GM12878 (cell line): ENCODE data around the gene TCF25. TPM values are rescaled to one million over a fixed set of nuclear protein-coding genes. Genes with fewer than 3 reads are reported as not detected.
"Not testable (repeated sequence)": the region's sequence is repeated elsewhere in the genome, so short reads cannot be mapped to it uniquely, and the experiment has no call there.

Source experiments
- ATAC-seq: fragments of 200-7000 bp; cut with Tn5 transposase; 3 replicates; pipeline ENCODE4 v1.9.1; 2020; ENCODE audit warnings: mild to moderate bottlenecking, moderate library complexity
- BruUV-seq: library from RNA; stranded (reverse); fragments of 400-500 nt; replicated peaks from 2 replicates; lab custom pipeline; 2021; lab: Mats Ljungman, UMichigan
- CTCF ChIA-PET: fragments of 300-600 bp; sonication (Branson Sonifier 250); formaldehyde crosslinking; extraction: SDS; loops from one replicate; lab custom pipeline; 2021; ENCODE audit warnings: inconsistent platforms; lab: Yijun Ruan, JAX
- POLR2A ChIA-PET: fragments of 350-600 bp; formaldehyde crosslinking; extraction: SDS; loops from one replicate; lab custom pipeline; 2021; ENCODE audit warnings: inconsistent platforms; lab: Charles Lee
- RAD21 ChIA-PET: fragments of 300-600 bp; sonication (Branson Sonifier 250); formaldehyde crosslinking; loops from one replicate; lab custom pipeline; 2023; ENCODE audit warnings: antibody characterized with exemption; ENCODE audit not compliant: unreplicated experiment; lab: Charles Lee
- SMC1A ChIA-PET: fragments of 300-600 bp; sonication (Branson Sonifier 250); formaldehyde crosslinking; loops from one replicate; lab custom pipeline; 2023; ENCODE audit not compliant: unreplicated experiment, uncharacterized antibody; lab: Charles Lee
- DNase-seq: peaks from one replicate; pipeline ENCODE4 v3.0.0-alpha.2; 2011; ENCODE audit warnings: low read depth, low spot score
- FAIRE-seq: peaks from 3 replicates; lab custom pipeline; 2011; peaks lifted over from hg19 to GRCh38; lab: Jason Lieb, UNC
- H2AFZ ChIP-seq: 2 replicates; pipeline ENCODE4 v1.6.0; 2011; ENCODE audit warnings: low read depth, low read length, control low read depth; ENCODE audit not compliant: control insufficient read depth
- H3K27ac ChIP-seq: 2 replicates; pipeline ENCODE4 v1.5.1; 2011; ENCODE audit warnings: control low read depth; ENCODE audit not compliant: control insufficient read depth, insufficient read depth
- H3K27me3 ChIP-seq, 2 experiments: replicated peaks in 1 of 2; 2 replicates each; pipeline versions ENCODE4 v1.6.0 to v1.6.1; 2011; ENCODE audit warnings: low read length in 1 of 2; ENCODE audit not compliant: control insufficient read depth in 2 of 2, insufficient read depth in 2 of 2
- H3K36me3 ChIP-seq, 2 experiments: 2 replicates each; pipeline ENCODE4 v1.5.1; 2011; ENCODE audit warnings: low read length in 1 of 2; ENCODE audit not compliant: control insufficient read depth in 2 of 2, insufficient read depth in 2 of 2
- H3K4me1 ChIP-seq: 2 replicates; pipeline ENCODE4 v1.6.1; 2011; ENCODE audit warnings: mild to moderate bottlenecking, low read length, moderate library complexity, mixed read lengths; ENCODE audit not compliant: control insufficient read depth, insufficient read depth
- H3K4me2 ChIP-seq: 2 replicates; pipeline ENCODE4 v1.6.0; 2011; ENCODE audit warnings: control low read depth; ENCODE audit not compliant: control insufficient read depth, insufficient read depth
- H3K4me3 ChIP-seq: fragments of 200-600 bp; sonication (generic); 2 replicates; pipeline ENCODE4 v1.5.1; 2016
- H3K79me2 ChIP-seq: 2 replicates; pipeline ENCODE4 v1.6.0; 2011; ENCODE audit warnings: low read length; ENCODE audit not compliant: control insufficient read depth, insufficient read depth
- H3K9ac ChIP-seq: 2 replicates; pipeline ENCODE4 v1.8.0; 2011; ENCODE audit warnings: low read length, control low read depth, mixed read lengths; ENCODE audit not compliant: control insufficient read depth, insufficient read depth
- H3K9me3 ChIP-seq: replicated peaks from 3 replicates; pipeline ENCODE4 v1.5.1; 2011; ENCODE audit warnings: mild to moderate bottlenecking, low read length; ENCODE audit not compliant: control insufficient read depth, insufficient read depth
- H4K20me1 ChIP-seq: 2 replicates; pipeline ENCODE4 v1.6.0; 2011; ENCODE audit not compliant: control insufficient read depth, insufficient read depth
- IRF5 ChIP-seq: fragments of 450-650 bp; IDR thresholded peaks from 2 replicates; pipeline ENCODE4 v1.6.1; 2017; ENCODE audit warnings: borderline replicate concordance
- MEF2B ChIP-seq: fragments of 450-650 bp; IDR thresholded peaks from 2 replicates; pipeline ENCODE4 v1.6.1; 2018; ENCODE audit warnings: mild to moderate bottlenecking, moderate library complexity; ENCODE audit not compliant: partially characterized antibody, poor library complexity, severe bottlenecking
- TARDBP ChIP-seq: IDR thresholded peaks from 2 replicates; pipeline ENCODE4 v1.6.1; 2016; ENCODE audit warnings: borderline replicate concordance
- WGBS: methylation state at CpG from one replicate; pipeline ENCODE4 v1.1.6; 2016; ENCODE audit warnings: low lambda C conversion rate; ENCODE audit not compliant: insufficient replicate concordance, insufficient coverage; ENCODE audit errors: missing lambda C conversion rate; 5-methylcytosine and 5-hydroxymethylcytosine counted together
- in situ Hi-C: fragments of 300-500 bp; cut with MboI; formaldehyde crosslinking; loops from 9 replicates; pipeline ENCODE4 v1.14.3; 2018; ENCODE audit warnings: mixed read lengths
- intact Hi-C: fragments of 100-400 bp; cut with micrococcal nuclease; formaldehyde crosslinking; loops from one replicate; pipeline ENCODE4 v1.14.2; 2022; ENCODE audit not compliant: unreplicated experiment
- polyA plus RNA-seq, 11 experiments: library from polyadenylated mRNA; depleted of rRNA in 4 of 11; unstranded in 6 of 11; stranded (reverse) in 5 of 11; fragments of >200 nt; fragmentation: Nextera tagmentation in 4 of 11; fragmentation: Illumina TruSeq in 1 of 11; extraction: Ambion mirVana in 4 of 11; extraction: Trizol in 1 of 11; gene quantifications; 1 replicate in 1 of 11; 2 replicates in 10 of 11; pipeline versions ENCODE4 v1.2.1 to v1.2.3, GENCODE V29; 2011 to 2016; ENCODE audit warnings: inconsistent platforms in 2 of 11, missing spikeins in 2 of 11, low read depth in 1 of 11
- total RNA-seq, 4 experiments: library from RNA; depleted of rRNA in 3 of 4; stranded (reverse); fragments of >200 nt in 3 of 4; fragmentation: Illumina TruSeq in 1 of 4; extraction: Trizol in 1 of 4; gene quantifications; 2 replicates each; pipeline versions ENCODE4 v1.2.1 to v1.2.3, GENCODE V29; 2013 to 2021

The TCF25 gene
- total and polyA plus RNA-seq, 10 of the 15 experiments (the other 5 are each of a cell fraction or from before 2014, with no cell fraction given) = 8.4 to 130 (median 89.4) TPM

DNA sequence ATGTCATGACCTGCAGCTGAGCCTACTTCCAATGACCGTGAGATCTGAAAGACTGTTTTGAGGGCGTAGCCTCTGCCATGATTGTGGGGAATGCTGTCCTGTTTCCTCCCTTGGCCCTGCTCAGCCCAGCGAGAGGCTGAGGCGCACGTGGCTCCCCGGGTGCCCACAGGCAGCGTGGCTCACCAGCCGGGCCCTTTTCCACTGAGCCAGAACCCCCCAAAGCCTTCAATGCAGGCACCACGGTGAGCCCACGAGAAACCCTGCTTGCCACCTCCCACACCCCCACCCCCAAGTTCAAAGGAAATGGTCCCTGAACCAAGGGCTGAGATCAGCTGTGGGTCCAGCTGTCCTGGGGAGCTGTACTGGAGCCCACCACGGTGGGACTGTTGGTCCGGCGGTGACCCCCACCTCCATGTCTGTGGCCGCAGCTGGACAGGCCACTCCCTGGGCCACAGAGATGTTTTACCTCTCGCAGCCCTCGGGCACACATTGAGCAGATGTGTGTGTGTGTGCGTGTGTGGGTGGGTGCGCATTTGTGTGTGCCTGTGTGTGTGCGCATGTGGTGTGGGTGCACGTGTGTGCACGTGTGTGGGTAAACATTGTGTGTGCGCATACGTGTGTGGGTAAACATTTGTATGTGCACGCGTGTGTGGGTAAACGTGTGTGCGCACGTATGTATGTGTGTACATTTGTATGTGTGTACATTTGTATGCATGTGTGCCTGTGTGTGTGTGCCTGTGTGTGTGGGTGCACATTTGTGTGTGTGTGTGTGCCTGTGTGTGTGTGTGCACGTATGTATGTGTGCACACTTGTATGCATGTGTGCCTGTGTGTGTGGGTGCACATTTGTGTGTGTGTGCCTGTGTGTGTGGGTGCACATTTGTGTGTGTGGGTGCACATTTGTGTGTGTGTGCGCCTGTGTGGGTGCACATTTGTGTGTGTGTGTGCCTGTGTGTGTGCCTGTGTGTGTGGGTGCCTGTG is 40.3 kb downstream of the TCF25 start (continued):
- no peak for TF ChIP-seq MEF2B
- no peak for TF ChIP-seq IRF5

DNA sequence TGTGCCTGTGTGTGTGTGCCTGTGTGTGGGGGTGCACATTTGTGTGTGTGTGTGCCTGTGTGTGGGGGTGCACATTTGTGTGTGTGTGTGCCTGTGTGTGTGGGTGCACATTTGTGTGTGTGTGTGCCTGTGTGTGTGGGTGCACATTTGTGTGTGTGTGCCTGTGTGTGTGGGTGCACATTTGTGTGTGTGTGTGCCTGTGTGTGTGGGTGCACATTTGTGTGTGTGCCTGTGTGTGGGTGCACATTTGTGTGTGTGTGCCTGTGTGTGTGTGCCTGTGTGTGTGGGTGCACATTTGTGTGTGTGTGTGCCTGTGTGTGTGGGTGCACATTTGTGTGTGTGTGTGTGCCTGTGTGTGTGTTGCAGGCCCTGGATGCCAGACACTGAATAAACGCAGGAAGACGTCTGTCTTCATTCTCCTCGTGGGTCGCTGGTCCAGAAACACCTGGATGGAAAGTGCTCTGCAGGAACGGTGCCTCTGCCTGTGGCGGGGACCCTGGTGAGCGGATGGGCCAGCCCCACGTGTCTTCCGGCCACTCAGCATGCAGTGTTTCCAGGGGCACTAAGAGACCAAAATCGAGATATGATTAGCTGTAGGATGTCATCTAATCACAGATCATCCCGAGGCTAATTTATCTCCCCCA is 41.4 kb downstream of the TCF25 start:
- 78% methylated on average over 11 of the region's 11 CpGs for WGBS
- SMC1A ChIA-PET = interaction anchor here (1.1 kb wide), 1 partner anchor 215 kb away, joined by 3 read pairs; no protein-coding TSS in a partner anchor
- in situ Hi-C loops, H3K9me3 ChIP-seq, H3K36me3 ChIP-seq, FAIRE-seq, H3K4me2 ChIP-seq, POLR2A ChIA-PET, H3K9ac ChIP-seq, H4K20me1 ChIP-seq, CTCF ChIA-PET, DNase-seq, ATAC-seq, RAD21 ChIA-PET, BruUV-seq, H3K27ac ChIP-seq, H3K4me3 ChIP-seq, H2AFZ ChIP-seq, H3K79me2 ChIP-seq, H3K27me3 ChIP-seq: not testable (repeated sequence)
- peak; percentile 19; the same call in 1 of the 2 replicates for TF ChIP-seq TARDBP
- intact Hi-C loops = loop anchor here (10.0 kb wide), 1 partner anchor 210 kb away; the partner anchor contains the start of gene SPATA2L
- peaks cover 11% of the 10 kb centered on the region for H3K4me1 ChIP-seq
